Stomach (tissue), 9 donors: ENCODE measurements around the gene KIAA1210. TPM values are rescaled to one million over a fixed set of nuclear protein-coding genes. Genes with fewer than 3 reads are reported as not detected.

Experiments used
- DNase-seq, 2 donors: peaks; one replicate each; pipeline versions ENCODE4 v3.0.0 to v3.0.0-alpha.2; 2013 to 2019
- H3K27ac ChIP-seq, 5 donors: fragments of 200-600 bp in 4 of 5; sonication (generic) in 4 of 5; one replicate each; pipeline ENCODE4 v1.5.1; 2013 to 2019; ENCODE audit warnings: mild to moderate bottlenecking in 1 of 5, moderate library complexity in 1 of 5
- H3K27me3 ChIP-seq, 3 donors: fragments of 200-600 bp; sonication (generic); one replicate each; pipeline ENCODE4 v1.5.1; 2017 to 2019; ENCODE audit warnings: mixed run types in 1 of 3
- H3K36me3 ChIP-seq, 4 donors: fragments of 200-600 bp; sonication (generic); 1 replicate in 3 of 4; 2 replicates in 1 of 4; pipeline ENCODE4 v1.5.1; 2016 to 2019
- H3K4me1 ChIP-seq, 4 donors: fragments of 200-600 bp; sonication (generic); one replicate each; pipeline ENCODE4 v1.5.1; 2016 to 2019
- H3K4me3 ChIP-seq, 4 donors: fragments of 200-600 bp; sonication (generic) in 3 of 4; one replicate each; pipeline ENCODE4 v1.5.1; 2016 to 2019; ENCODE audit warnings: mild to moderate bottlenecking in 1 of 4
- H3K9me3 ChIP-seq, 4 donors: fragments of 200-600 bp; sonication (generic); one replicate each; pipeline ENCODE4 v1.5.1; 2016 to 2019
- CTCF ChIP-seq, 7 experiments: fragments of 450-650 bp in 4 of 7; fragments of 200-600 bp in 3 of 7; sonication (generic) in 3 of 7; IDR thresholded peaks; one replicate each; pipeline ENCODE4 v1.5.1; 2016 to 2019; ENCODE audit warnings: antibody characterized with exemption in 7 of 7, control low read depth in 2 of 7, mild to moderate bottlenecking in 1 of 7
- EP300 ChIP-seq: sonication (generic); formaldehyde crosslinking; IDR thresholded peaks from one replicate; pipeline ENCODE4 v1.6.1; 2017; ENCODE audit warnings: antibody characterized with exemption
- POLR2A ChIP-seq, 4 donors: fragments of 450-650 bp; IDR thresholded peaks; one replicate each; pipeline ENCODE4 v1.6.1; 2016; ENCODE audit warnings: antibody characterized with exemption in 4 of 4, control low read depth in 2 of 4, mild to moderate bottlenecking in 1 of 4, moderate library complexity in 1 of 4
- POLR2AphosphoS5 ChIP-seq, 3 donors: sonication (generic); formaldehyde crosslinking; IDR thresholded peaks; one replicate each; pipeline ENCODE4 v1.6.1; 2016; ENCODE audit warnings: antibody characterized with exemption in 3 of 3
- WGBS, 5 donors: extraction: QIAGEN DNeasy Blood & Tissue Kit in 3 of 5; methylation state at CpG; one replicate each; pipeline versions ENCODE4 v1.1.5 to v1.1.7; 2013 to 2018; 5-methylcytosine and 5-hydroxymethylcytosine counted together
- intact Hi-C: fragments of 100-400 bp; cut with DNase I; formaldehyde crosslinking; loops from one replicate; pipeline ENCODE4 v1.15.1; 2023; ENCODE audit warnings: low total_unique reads
- polyA plus RNA-seq, 3 donors: library from polyadenylated mRNA; stranded (reverse); fragments of 200-250 nt; gene quantifications; one replicate each; pipeline ENCODE4 v1.2.3, GENCODE V29; 2013
- total RNA-seq, 5 donors: library from RNA; depleted of rRNA; stranded (reverse); fragments of >200 nt; gene quantifications; one replicate each; pipeline versions ENCODE4 v1.1.0 to v1.2.3, GENCODE V29; 2014 to 2016
- donor health status: healthy with polysubstance abuse.
- donor health status: Bipolar disorder and iron deficiency.
- donor health status: healthy.

Gene KIAA1210
- total and polyA plus RNA-seq, 8 donors: 44.3 TPM; not detected in 7

DNA sequence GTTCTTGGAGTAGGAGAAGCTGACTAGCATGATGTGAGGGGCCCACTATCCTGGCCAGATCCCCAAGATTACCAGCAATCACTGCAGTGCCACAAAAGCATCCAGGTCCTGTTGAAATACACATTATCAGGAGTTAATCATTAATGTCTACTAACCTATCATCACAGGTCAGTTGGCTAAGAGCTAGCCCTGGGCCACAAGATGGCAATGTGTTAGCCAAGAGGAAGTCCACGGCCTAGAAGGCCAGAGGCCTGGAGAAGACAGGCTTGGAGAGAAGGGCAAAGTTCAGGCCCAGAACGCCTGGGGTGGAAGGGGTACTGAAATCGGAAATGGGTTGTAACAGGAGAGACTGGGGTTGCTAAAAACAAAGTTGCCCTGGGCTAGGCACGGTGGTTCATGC is 19.9 kb upstream of the KIAA1210 start:
- no peak overlapping the region for H3K4me3 ChIP-seq
- H3K27ac ChIP-seq: no peak overlapping the region
- intact Hi-C loops: no loop called here
- no peaks in the 10 kb centered on the region for H3K4me1 ChIP-seq
- no peak for DNase-seq
- no peaks in the 10 kb centered on the region for H3K27me3 ChIP-seq
- 56 to 80% (median 62%) methylated on average over 4 of the region's 4 CpGs for WGBS, 5 donors
- H3K9me3 ChIP-seq: no peaks in the 10 kb centered on the region
- H3K36me3 ChIP-seq: no peaks in the 10 kb centered on the region
- TF ChIP-seq CTCF (IDR thresholded peaks at IDR 0.05) (no peak), POLR2AphosphoS5 (IDR thresholded peaks at IDR 0.05) (no peak), POLR2A (IDR thresholded peaks at IDR 0.05) (no peak), EP300 (no peak)

GRCh38 chrX:119145241-119145653 is 17.6 kb upstream of the KIAA1210 start:
- intact Hi-C loops: no loop called here
- Histone ChIP-seq H3K4me1 (no peaks in the 10 kb centered on the region), H3K4me3 (no peak overlapping the region), H3K27ac (no peak overlapping the region), H3K9me3 (no peaks in the 10 kb centered on the region), H3K36me3 (no peaks in the 10 kb centered on the region), H3K27me3 (no peaks in the 10 kb centered on the region)
- DNase-seq: peak in 1 of 2 donors; percentile 12
- 28 to 52% (median 44%) methylated on average over 5 of the region's 5 CpGs for WGBS, 5 donors
- TF ChIP-seq EP300 (no peak), POLR2AphosphoS5 (IDR thresholded peaks at IDR 0.05) (no peak), CTCF (IDR thresholded peaks at IDR 0.05) (no peak), POLR2A (IDR thresholded peaks at IDR 0.05) (no peak)

DNA sequence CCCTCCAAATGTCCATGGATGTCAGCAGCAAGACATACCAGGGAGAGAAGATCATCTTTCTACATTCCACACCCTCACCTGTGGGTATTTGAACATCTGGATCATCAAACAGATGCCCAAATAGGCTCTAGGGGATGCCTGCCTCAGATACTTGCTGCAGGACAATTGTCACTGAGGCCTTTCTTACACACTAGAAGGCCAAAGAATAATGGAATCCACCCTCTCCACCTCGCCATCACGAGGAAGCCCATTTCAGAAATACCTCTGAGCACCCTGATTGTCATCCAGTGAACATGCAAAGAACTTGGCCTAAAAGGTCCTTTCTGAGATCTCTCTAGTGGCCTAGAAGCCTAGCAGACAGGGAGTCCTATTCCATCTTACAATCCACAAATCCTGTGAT is 6.9 kb upstream of the KIAA1210 start:
- 39 to 89% (median 45%) methylated on average over 2 of the region's 2 CpGs for WGBS, 5 donors
- intact Hi-C loops: no loop called here
- H3K27me3 ChIP-seq: peaks cover 0 to 2% (median 0%) of the 10 kb centered on the region in 3 donors

GRCh38 chrX:119132961-119133360 is 5.3 kb upstream of the KIAA1210 start:
- no peaks in the 10 kb centered on the region for H3K9me3 ChIP-seq
- peaks cover 0 to 2% (median 0%) of the 10 kb centered on the region in 3 donors for H3K27me3 ChIP-seq
- H3K36me3 ChIP-seq: no peaks in the 10 kb centered on the region
- TF ChIP-seq CTCF (IDR thresholded peaks at IDR 0.05) (no peak), EP300 (no peak)
- no peak overlapping the region for H3K27ac ChIP-seq
- DNase-seq: no peak
- intact Hi-C loops: no loop called here
- WGBS, 5 donors: 73 to 84% (median 77%) methylated on average over 4 to 5 of the region's 5 CpGs
- H3K4me3 ChIP-seq: no peak overlapping the region
- no peaks in the 10 kb centered on the region for H3K4me1 ChIP-seq

More for the DNA sequence above, 6.9 kb upstream of the KIAA1210 start:
- Histone ChIP-seq H3K27ac (no peak overlapping the region), H3K4me1 (no peaks in the 10 kb centered on the region), H3K4me3 (no peak overlapping the region), H3K9me3 (no peaks in the 10 kb centered on the region), H3K36me3 (no peaks in the 10 kb centered on the region)
- no peak for TF ChIP-seq POLR2A (IDR thresholded peaks at IDR 0.05)
- TF ChIP-seq POLR2AphosphoS5 (IDR thresholded peaks at IDR 0.05): no peak
- no peak for TF ChIP-seq EP300
- no peak for TF ChIP-seq CTCF (IDR thresholded peaks at IDR 0.05)
- no peak for DNase-seq
